NCI-H510A (cell line): Measurements from ENCODE around the gene PRR30.
A peak's percentile ranks its signal among the peaks of the same experiment; 100 is the strongest.

Experiments used
- DNase-seq: peaks from one replicate; lab custom pipeline; 2025; lab: John Stamatoyannopoulos, UW

PRR30 gene

DNA sequence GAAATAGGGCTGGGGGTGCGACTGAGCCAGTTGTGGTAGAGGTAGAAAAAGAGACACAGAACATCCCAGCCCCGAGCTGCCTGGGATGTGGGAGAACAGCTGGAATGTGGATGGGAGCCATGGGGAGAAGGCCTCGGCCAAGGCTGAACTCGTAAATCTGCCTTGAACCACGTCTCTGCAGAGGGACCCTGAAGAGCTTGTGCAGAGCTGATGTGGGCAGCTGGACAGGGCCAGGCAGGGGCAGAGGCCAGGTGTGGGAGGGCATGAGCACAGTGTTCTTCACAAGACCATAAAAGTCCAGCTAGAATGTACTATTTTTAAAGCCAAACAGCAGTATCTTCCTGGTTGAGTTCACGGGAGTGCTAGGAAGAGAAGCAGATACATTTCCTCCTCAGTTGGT, 15.3 kb upstream of the PRR30 start:
- no peak for DNase-seq

DNA sequence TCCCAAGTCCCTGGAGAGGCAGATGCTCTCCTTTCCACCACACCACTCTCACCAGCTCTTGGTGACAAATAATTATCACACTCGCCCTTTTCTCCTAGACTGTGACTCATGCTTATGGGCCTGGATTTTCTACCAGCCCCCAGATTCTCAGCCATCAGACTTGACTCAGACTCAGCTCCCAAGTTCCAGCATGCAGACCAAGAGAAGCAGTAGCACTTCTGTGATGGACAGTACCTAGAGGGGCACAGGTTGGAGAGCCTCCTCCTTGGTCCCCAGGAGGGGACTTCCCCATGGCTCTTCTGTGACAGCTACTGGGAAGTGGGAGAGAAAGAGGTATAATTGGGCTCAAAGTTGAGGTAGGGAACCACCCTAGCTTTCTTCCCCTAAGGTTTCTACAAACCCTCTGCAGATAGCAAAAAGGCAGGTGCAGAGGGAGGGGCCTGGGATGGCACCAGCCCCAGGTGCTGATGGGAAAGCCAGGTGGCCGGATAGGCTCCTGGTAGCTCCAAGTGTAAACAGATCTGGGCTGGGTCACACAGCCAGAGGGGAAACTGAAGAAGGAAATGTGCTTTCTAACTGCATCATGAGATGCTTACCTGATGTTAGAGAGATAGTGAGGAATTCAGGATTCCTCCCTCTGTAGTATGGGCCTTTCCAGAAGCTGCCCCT, 13.7 kb upstream of the PRR30 start:
- DNase-seq, result peak; percentile 71

DNA sequence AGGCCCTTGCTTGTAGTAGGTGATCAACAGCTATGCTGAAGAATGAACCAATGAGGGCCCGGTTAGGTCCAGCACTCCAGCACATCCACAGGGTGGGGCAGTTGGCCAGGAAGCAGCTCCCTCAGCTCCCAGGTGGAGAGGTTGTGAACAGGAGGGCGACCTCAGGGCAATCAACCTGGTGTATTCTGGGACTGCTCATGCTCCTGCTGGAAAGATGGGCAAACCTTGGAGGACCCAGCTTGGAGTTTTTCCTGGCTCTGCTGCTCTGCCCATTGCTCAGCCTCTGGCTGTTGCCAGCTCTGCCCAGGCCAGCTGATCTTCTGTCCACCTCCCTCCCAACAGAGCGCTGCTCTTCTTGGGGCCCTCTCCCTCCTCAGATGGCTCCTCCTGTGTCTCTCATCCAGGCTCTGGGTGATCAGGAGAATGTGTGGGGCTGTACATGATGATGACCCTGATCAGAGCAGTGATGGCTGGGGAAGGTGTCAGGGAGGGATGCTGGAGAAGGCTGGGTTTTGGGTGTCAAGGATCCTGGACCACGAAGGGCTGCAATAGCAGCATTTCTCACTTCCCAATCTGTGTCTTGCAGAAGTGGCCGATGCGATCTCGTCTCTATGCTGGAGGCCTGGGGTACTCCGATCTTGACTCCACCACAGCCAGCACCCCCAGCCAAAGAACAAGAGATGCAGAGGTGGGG, 13.0 kb upstream of the PRR30 start:
- DNase-seq, result peak; percentile 25

DNA sequence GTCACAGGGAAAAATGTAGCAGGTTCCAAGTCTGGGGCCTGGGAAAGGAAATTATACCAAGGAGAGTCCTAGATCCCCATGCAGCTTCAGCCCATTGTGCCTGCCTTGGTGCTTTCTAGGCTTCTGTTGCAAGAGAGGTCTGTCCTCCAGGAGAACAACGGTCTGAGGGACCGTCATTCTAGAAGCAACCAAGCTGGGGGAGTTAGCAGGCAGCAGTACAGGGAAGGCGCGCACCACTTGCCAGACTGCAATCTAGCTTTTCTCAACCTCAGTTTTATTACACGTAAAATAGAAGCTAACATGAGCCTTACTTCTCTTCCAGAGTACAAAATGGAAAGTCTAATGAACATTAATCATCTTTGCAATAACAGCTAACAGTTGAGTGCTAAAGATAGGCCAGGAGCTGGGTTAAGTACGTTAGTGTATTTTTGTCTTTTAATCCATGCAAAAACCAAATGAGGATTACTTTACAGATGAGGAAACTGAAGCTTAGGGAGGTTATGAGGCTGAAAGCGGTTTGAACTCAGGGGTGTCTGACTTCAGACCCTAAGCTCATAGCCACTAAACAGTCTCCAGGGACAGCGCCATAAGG, 11.5 kb upstream of the PRR30 start:
- no peak for DNase-seq

GRCh38 chr2:27149570-27150405, 10.6 kb upstream of the PRR30 start:
- DNase-seq, result no peak

GRCh38 chr2:27148801-27149439, 9.7 kb upstream of the PRR30 start, which contains the start of gene TCF23:
Gene TCF23, plus strand, starts transcription at chr2:27149004. Its CDS starts 130 bp downstream, at chr2:27149134.
- no peak for DNase-seq

GRCh38 chr2:27147935-27148334, 8.7 kb upstream of the PRR30 start:
- no peak for DNase-seq

GRCh38 chr2:27145682-27146081, 6.5 kb upstream of the PRR30 start:
- no peak for DNase-seq

- no peak for DNase-seq
Observed at GRCh38 chr2:27143285-27143684, 4.1 kb upstream of the PRR30 start.

GRCh38 chr2:27138111-27138510, 1.1 kb downstream of the PRR30 start:
- no peak for DNase-seq

- no peak for DNase-seq
Observed at GRCh38 chr2:27137322-27137935, 1.8 kb downstream of the PRR30 start.

- DNase-seq, result no peak
Observed at GRCh38 chr2:27136751-27137150, 2.5 kb downstream of the PRR30 start.

GRCh38 chr2:27135478-27135955, 3.7 kb downstream of the PRR30 start:
- DNase-seq, result no peak

GRCh38 chr2:27134781-27135477, 4.3 kb downstream of the PRR30 start:
- no peak for DNase-seq

- peak; percentile 92 for DNase-seq
Observed at GRCh38 chr2:27133905-27134780, 5.1 kb downstream of the PRR30 start, which contains the start of gene PREB. Gene PREB, minus strand, starts transcription at chr2:27134636. Its CDS starts 215 bp downstream, at chr2:27134421.

DNA sequence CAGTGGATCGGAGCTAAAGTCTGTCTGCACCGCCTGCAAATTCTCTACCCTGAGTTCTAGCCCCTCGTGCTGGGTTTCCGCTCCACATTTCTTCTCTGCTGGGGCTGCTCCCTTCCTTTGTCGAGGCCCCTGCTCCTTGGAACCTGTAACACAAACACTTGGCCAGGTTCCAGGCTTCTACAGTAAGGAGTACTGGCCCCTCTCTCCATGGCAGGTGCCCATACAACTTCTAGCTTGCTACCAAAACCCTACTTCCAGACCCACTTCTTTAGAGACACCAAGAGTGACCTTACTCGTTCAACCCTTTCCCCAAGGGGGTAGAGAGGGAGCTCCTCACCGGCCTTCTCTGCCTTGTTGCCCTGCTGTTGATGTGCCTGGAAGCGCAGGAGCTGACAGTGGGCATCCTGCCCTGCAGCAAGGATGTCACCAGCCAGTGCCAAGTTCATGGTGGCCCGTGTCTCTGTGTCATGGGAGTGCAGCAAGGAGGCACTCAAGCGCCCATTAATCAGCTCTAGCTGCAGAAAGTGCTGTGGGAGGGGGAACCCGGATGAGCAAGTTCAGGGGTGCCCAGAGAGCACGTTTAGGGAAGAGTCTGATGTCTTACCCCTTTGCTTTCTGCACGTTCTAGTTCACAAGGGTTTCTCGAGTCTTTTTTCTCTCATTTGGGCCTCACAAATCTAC, 5.9 kb downstream of the PRR30 start:
- DNase-seq, result no peak

GRCh38 chr2:27131429-27131828, 7.8 kb downstream of the PRR30 start:
- DNase-seq, result no peak

DNA sequence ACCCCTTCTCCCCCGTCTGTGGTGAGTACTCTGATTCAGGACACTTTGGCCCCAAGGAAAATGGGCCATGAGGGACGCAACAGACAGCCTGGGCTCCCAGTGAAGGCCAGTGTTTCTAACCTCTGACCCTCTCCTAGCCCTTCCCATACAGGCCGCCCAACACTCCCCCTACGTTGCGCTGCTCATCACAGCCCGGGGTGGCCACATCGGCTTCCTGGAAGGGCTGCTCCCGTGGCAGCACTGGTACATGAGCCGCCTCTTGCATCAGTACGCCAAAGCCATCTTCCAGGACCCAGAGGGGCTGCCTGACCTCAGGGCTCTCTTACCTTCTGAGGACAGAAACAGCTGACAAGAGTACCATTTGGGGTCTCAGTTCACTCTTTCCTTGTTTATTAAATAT, 8.8 kb downstream of the PRR30 start:
- no peak for DNase-seq
